Naive thymus-derived CD4-positive, alpha-beta T cell (primary cell): Measurements from ENCODE around the gene JAK2. TPM values are rescaled to one million over a fixed set of nuclear protein-coding genes. Genes with fewer than 3 reads are reported as not detected.

ENCODE experiments used
- ATAC-seq: fragments of 150-1000 bp; cut with Tn5 transposase; 2 replicates; pipeline ENCODE4 v1.10.0; 2021; ENCODE audit warnings: mild to moderate bottlenecking, moderate library complexity
- CTCF ChIA-PET: fragments of 350-600 bp; sonication (Branson Sonifier 250); formaldehyde crosslinking; loops from one replicate; lab custom pipeline; 2021; ENCODE audit warnings: antibody characterized with exemption; lab: Charles Lee
- POLR2A ChIA-PET: fragments of 350-600 bp; sonication (Branson Sonifier 250); formaldehyde crosslinking; loops from one replicate; lab custom pipeline; 2021; ENCODE audit warnings: antibody characterized with exemption, inconsistent platforms; lab: Charles Lee
- DNase-seq, 9 donors: peaks; one replicate each; pipeline versions ENCODE4 v3.0.0 to v3.0.0-alpha.2; 2020 to 2022; ENCODE audit warnings: mixed read lengths in 1 of 9
- H3K27ac ChIP-seq: one replicate; pipeline ENCODE4 v1.7.0; 2013; ENCODE audit warnings: mild to moderate bottlenecking, low read depth, low read length, moderate library complexity
- H3K27me3 ChIP-seq, 2 donors: one replicate each; pipeline ENCODE4 v1.7.0; 2013; ENCODE audit warnings: low read length in 2 of 2, mild to moderate bottlenecking in 2 of 2, moderate library complexity in 2 of 2; ENCODE audit not compliant: control insufficient read depth in 2 of 2, insufficient read depth in 2 of 2
- H3K36me3 ChIP-seq, 3 experiments: 1 replicate in 2 of 3; 2 replicates in 1 of 3; pipeline ENCODE4 v1.7.0; 2013; ENCODE audit warnings: low read length in 3 of 3, mild to moderate bottlenecking in 3 of 3, moderate library complexity in 1 of 3; ENCODE audit not compliant: insufficient read depth in 3 of 3, control insufficient read depth in 2 of 3
- H3K4me1 ChIP-seq, 2 donors: one replicate each; pipeline ENCODE4 v1.7.0; 2013; ENCODE audit warnings: low read length in 2 of 2, mild to moderate bottlenecking in 2 of 2, moderate library complexity in 1 of 2; ENCODE audit not compliant: control insufficient read depth in 2 of 2, insufficient read depth in 2 of 2
- H3K4me3 ChIP-seq: 2 replicates; pipeline ENCODE4 v1.7.0; 2013; ENCODE audit warnings: mild to moderate bottlenecking, low read length
- H3K9me3 ChIP-seq, 3 experiments: 1 replicate in 2 of 3; 2 replicates in 1 of 3; pipeline ENCODE4 v1.7.0; 2013; ENCODE audit warnings: low read length in 3 of 3; ENCODE audit not compliant: control insufficient read depth in 2 of 3
- H3K27ac Mint-ChIP-seq, 9 donors: one replicate each; pipeline ENCODE4 v1.8.0; 2020 to 2022; ENCODE audit warnings: mixed read lengths in 9 of 9, mild to moderate bottlenecking in 8 of 9, moderate library complexity in 5 of 9, inconsistent platforms in 2 of 9
- H3K27me3 Mint-ChIP-seq, 5 donors: one replicate each; pipeline ENCODE4 v1.8.0; 2021 to 2022; ENCODE audit warnings: mixed read lengths in 5 of 5, mild to moderate bottlenecking in 1 of 5
- H3K36me3 Mint-ChIP-seq, 5 donors: one replicate each; pipeline ENCODE4 v1.8.0; 2020 to 2022; ENCODE audit warnings: mixed read lengths in 5 of 5, mild to moderate bottlenecking in 3 of 5, inconsistent platforms in 1 of 5
- H3K4me1 Mint-ChIP-seq, 7 donors: one replicate each; pipeline ENCODE4 v1.8.0; 2020 to 2022; ENCODE audit warnings: mixed read lengths in 7 of 7, mild to moderate bottlenecking in 3 of 7, inconsistent platforms in 1 of 7
- H3K4me3 Mint-ChIP-seq, 10 donors: one replicate each; pipeline ENCODE4 v1.8.0; 2020 to 2022; ENCODE audit warnings: mild to moderate bottlenecking in 10 of 10, mixed read lengths in 10 of 10, moderate library complexity in 6 of 10, inconsistent platforms in 2 of 10
- H3K9me3 Mint-ChIP-seq, 11 donors: one replicate each; pipeline ENCODE4 v1.8.0; 2020 to 2022; ENCODE audit warnings: mixed read lengths in 11 of 11, mild to moderate bottlenecking in 4 of 11, inconsistent platforms in 1 of 11, moderate library complexity in 1 of 11
- intact Hi-C, 2 donors: fragments of 100-400 bp; cut with micrococcal nuclease; formaldehyde crosslinking; loops; one replicate each; pipeline ENCODE4 v1.15.1; 2023
- polyA plus RNA-seq, 2 donors: library from polyadenylated mRNA; unstranded; fragments of 300-500 nt; fragmentation: Illumina TruSeq; gene quantifications; one replicate each; pipeline ENCODE4 v1.2.3, GENCODE V29; 2021
- total RNA-seq, 6 experiments: library from RNA in 5 of 6; stranded (reverse) in 5 of 6; gene quantifications; 1 replicate in 5 of 6; 2 replicates in 1 of 6; pipeline ENCODE4 v1.2.3 and lab custom pipeline; 2021 to 2026

JAK2 gene
- total and polyA plus RNA-seq, 7 experiments from 2014 or later, result 3.5 to 76.0 (median 12.5) TPM

DNA sequence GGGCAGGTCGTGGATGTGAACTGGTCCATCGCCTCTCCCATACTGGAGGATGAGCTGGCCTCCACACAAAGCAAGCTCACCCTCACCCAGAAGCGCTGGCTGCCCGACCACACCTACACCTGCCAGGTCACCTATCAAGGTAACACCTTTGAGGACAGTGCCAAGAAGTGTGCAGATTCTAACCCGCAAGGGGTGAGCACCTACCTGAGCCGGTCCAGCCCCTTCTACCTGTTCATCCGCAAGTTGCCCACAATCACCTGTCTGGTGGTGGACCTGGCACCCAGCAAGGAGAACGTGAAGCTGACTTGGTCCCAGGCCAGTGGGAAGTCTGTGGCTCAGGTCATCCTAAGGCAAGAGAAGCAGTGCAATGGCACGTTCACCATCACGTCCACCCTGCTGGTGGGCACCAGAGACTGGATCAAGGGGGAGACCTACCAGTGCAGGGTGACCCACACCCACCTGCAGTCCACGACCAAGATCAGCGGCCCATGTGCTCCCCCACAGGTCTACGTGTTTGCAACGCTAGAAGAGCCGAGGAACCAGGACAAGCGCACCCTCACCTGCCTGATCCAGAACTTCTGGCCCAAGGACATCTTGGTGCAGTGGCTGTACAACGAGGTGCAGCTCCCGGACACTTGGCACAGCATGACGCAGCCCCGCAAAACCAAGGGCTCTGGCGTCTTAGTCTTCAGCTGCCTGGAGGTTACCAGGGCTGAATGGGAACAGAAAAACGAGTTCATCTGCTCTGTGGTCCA, 129.1 kb downstream of the JAK2 start:
- ChIA-PET POLR2A (no interaction called here), CTCF (no interaction called here)
- DNase-seq (no peak), ATAC-seq (no peak)
- Histone ChIP-seq H3K4me3 (no peak overlapping the region), H3K4me1 (no peaks in the 10 kb centered on the region), H3K36me3 (peaks cover 0 to 22% (median 0%) of the 10 kb centered on the region in 3 experiments), H3K9me3 (peaks cover 0 to 4% (median 0%) of the 10 kb centered on the region in 3 experiments), H3K27me3 (no peaks in the 10 kb centered on the region), H3K27ac (no peak overlapping the region)
- intact Hi-C loops, result no loop called here
- Mint-ChIP-seq H3K36me3 (peaks cover 6 to 39% (median 27%) of the 10 kb centered on the region in 5 donors), H3K4me3 (no peak overlapping the region), H3K9me3 (peaks cover 0 to 9% (median 3%) of the 10 kb centered on the region in 11 donors), H3K27me3 (no peaks in the 10 kb centered on the region), H3K4me1 (peaks cover 0 to 2% (median 0%) of the 10 kb centered on the region in 7 donors), H3K27ac (no peak overlapping the region)

DNA sequence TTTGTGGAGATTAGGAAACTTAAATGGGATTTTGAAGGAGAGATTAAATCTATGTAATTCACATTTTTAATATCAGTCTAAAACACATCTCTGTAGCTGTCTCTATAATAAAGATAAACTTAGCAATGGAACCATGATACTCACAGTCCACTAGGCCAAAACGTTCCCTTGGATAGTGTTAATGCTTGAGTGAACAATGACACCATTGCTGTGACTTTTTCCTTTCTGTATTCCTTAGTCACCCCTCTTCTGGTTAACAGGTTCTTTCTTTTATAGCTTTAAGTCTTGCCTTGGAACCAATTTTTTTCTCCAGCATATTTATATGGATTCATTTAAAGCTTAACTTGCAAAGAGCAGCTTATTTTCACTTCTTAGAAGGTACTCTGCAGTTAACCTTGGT, 137.0 kb downstream of the JAK2 start:
- no peaks in the 10 kb centered on the region for H3K9me3 ChIP-seq
- no peaks in the 10 kb centered on the region for H3K36me3 ChIP-seq
- H3K27me3 ChIP-seq, result no peaks in the 10 kb centered on the region
- Mint-ChIP-seq H3K4me3 (no peak overlapping the region), H3K27me3 (no peaks in the 10 kb centered on the region), H3K4me1 (peaks cover 0 to 9% (median 0%) of the 10 kb centered on the region in 7 donors), H3K27ac (no peak overlapping the region), H3K36me3 (peaks cover 10 to 52% (median 34%) of the 10 kb centered on the region in 5 donors), H3K9me3 (no peaks in the 10 kb centered on the region)
- H3K4me3 ChIP-seq, result no peak overlapping the region
- intact Hi-C loops, result no loop called here
- POLR2A ChIA-PET, result no interaction called here
- no peak overlapping the region for H3K27ac ChIP-seq
- DNase-seq (no peak), ATAC-seq (no peak)
- CTCF ChIA-PET, result no interaction called here
- H3K4me1 ChIP-seq, result no peaks in the 10 kb centered on the region

DNA sequence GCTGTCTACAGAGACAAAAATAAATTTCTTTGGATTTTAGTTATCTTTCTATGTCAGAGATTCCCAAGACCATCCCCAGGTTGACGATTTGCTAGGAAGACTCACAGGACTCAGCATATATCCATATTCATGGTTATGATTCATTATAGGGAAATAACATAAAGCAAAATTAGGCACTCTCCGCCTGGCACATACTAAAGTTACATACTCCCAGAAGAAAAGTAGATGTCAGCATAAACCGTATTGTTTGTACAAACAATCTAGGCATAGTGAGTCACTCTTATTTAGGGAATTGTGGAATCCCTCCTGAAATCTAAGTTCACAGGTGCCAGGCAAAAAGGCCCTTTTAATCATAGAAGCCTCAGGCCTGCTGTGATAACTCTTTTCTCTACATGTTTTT, 137.4 kb downstream of the JAK2 start:
- ChIA-PET POLR2A (no interaction called here), CTCF (no interaction called here)
- Histone ChIP-seq H3K9me3 (no peaks in the 10 kb centered on the region), H3K27me3 (no peaks in the 10 kb centered on the region), H3K4me3 (no peak overlapping the region), H3K27ac (no peak overlapping the region), H3K4me1 (no peaks in the 10 kb centered on the region), H3K36me3 (peaks cover 0 to under 1% (median 0%) of the 10 kb centered on the region in 3 experiments)
- H3K27ac Mint-ChIP-seq, result no peak overlapping the region
- intact Hi-C loops, result no loop called here
- no peaks in the 10 kb centered on the region for H3K27me3 Mint-ChIP-seq
- no peak overlapping the region for H3K4me3 Mint-ChIP-seq
- H3K4me1 Mint-ChIP-seq, result peaks cover 0 to 9% (median 0%) of the 10 kb centered on the region in 7 donors
- H3K36me3 Mint-ChIP-seq, result peaks cover 10 to 54% (median 35%) of the 10 kb centered on the region in 5 donors
- no peak for DNase-seq
- H3K9me3 Mint-ChIP-seq, result no peaks in the 10 kb centered on the region
- no peak for ATAC-seq

DNA sequence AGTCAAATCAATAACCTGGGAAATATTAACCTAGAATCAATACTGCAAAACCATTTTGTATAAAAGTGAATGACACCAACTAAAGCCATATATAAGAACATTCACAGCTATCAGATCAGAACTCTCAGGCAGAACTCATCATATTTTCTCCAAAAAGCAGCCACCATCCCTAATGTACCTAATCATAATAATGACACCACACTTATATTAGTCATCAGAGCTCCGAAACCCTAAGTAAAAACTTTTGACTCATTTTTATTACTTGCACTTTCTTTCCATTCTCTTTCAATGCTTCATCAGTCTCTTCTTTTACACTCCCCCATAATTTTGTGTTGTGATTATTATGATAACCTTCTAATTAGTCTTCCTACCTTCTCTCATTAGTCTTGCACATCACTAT, 155.1 kb downstream of the JAK2 start:
- Mint-ChIP-seq H3K27me3 (no peaks in the 10 kb centered on the region), H3K27ac (no peak overlapping the region), H3K9me3 (peaks cover 10 to 85% (median 38%) of the 10 kb centered on the region in 11 donors), H3K4me1 (peaks cover 0 to 7% (median 0%) of the 10 kb centered on the region in 7 donors), H3K4me3 (no peak overlapping the region), H3K36me3 (peaks cover 16 to 71% (median 46%) of the 10 kb centered on the region in 5 donors)
- ChIA-PET POLR2A (no interaction called here), CTCF (no interaction called here)
- Histone ChIP-seq H3K27ac (no peak overlapping the region), H3K36me3 (no peaks in the 10 kb centered on the region), H3K4me3 (no peak overlapping the region), H3K27me3 (no peaks in the 10 kb centered on the region), H3K4me1 (no peaks in the 10 kb centered on the region), H3K9me3 (no peaks in the 10 kb centered on the region)
- intact Hi-C loops, result no loop called here
- ATAC-seq, result no peak
- DNase-seq, result no peak

DNA sequence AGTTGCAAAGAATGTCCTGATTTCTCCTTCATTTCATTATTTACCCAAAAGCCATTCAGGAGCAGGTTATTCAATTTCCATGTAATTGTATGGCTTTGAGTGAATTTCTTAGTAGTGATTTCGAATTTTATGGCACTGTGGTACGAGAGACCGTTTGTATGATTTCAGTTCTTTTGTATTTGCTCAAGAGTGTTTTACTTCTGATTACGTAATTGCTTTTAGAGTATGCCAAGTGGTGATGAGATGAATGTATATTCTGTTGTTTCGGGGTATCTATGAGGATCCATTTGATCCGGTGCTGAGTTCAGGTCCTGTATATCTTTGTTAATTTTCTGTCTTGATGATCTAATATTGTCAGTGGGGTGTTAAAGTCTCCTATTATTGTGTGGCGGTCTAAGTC, 159.1 kb downstream of the JAK2 start:
- Mint-ChIP-seq H3K27ac (no peak overlapping the region), H3K27me3 (no peaks in the 10 kb centered on the region), H3K36me3 (peaks cover 31 to 82% (median 66%) of the 10 kb centered on the region in 5 donors), H3K9me3 (peaks cover 8 to 62% (median 25%) of the 10 kb centered on the region in 11 donors), H3K4me3 (no peak overlapping the region), H3K4me1 (peaks cover 0 to 4% (median 0%) of the 10 kb centered on the region in 7 donors)
- ChIA-PET CTCF (no interaction called here), POLR2A (interaction anchor here (0.7 to 0.8 kb wide), 3 partner anchors 17 to 296 kb away, joined by 3 to 4 read pairs (median 3); no protein-coding TSS in a partner anchor)
- no peaks in the 10 kb centered on the region for H3K9me3 ChIP-seq
- no peak overlapping the region for H3K27ac ChIP-seq
- H3K27me3 ChIP-seq, result no peaks in the 10 kb centered on the region
- intact Hi-C loops, result no loop called here
- H3K36me3 ChIP-seq, result peaks cover 0 to 8% (median 0%) of the 10 kb centered on the region in 3 experiments
- no peak for DNase-seq
- ATAC-seq, result no peak
- no peak overlapping the region for H3K4me3 ChIP-seq
- H3K4me1 ChIP-seq, result no peaks in the 10 kb centered on the region

DNA sequence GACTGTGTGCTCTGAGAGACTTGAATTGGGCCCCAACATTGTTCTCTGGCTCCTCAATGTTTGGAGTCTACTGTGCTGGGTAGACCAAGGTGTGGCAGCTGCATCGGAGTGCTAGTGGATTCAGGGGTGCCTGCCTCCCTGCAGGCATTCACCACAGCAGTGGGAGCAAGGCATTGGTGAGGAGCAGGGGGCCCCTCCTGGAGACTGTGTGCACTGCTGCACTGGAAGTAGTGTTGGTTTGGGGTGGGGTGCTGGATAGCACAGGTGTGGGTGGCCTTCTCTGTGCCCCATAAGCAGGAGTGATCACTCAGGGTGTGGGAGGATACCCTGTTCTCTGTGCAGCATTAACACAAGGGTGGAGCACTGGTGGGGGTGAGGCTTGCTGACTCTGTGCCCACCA, 161.2 kb downstream of the JAK2 start:
- no peak for ATAC-seq
- Histone ChIP-seq H3K4me1 (no peaks in the 10 kb centered on the region), H3K9me3 (no peaks in the 10 kb centered on the region), H3K27me3 (no peaks in the 10 kb centered on the region), H3K4me3 (no peak overlapping the region), H3K36me3 (peaks cover 0 to 8% (median 0%) of the 10 kb centered on the region in 3 experiments), H3K27ac (no peak overlapping the region)
- H3K9me3 Mint-ChIP-seq, result peaks cover 8 to 69% (median 27%) of the 10 kb centered on the region in 11 donors
- peaks cover 31 to 87% (median 63%) of the 10 kb centered on the region in 5 donors for H3K36me3 Mint-ChIP-seq
- ChIA-PET POLR2A (no interaction called here), CTCF (no interaction called here)
- H3K27me3 Mint-ChIP-seq, result no peaks in the 10 kb centered on the region
- H3K4me3 Mint-ChIP-seq, result no peak overlapping the region
- DNase-seq, result no peak
- intact Hi-C loops, result no loop called here
- no peak overlapping the region for H3K27ac Mint-ChIP-seq
- H3K4me1 Mint-ChIP-seq, result peaks cover 0 to 4% (median 0%) of the 10 kb centered on the region in 7 donors
